DMS53 treated with DMSO at 0.1 percent for 48 hours (cell line): ENCODE data around the gene EBPL.

Source experiments
- DNase-seq: peaks from one replicate; lab custom pipeline; 2025; ENCODE audit not compliant: unreplicated experiment; lab: John Stamatoyannopoulos, UW

EBPL gene

DNA sequence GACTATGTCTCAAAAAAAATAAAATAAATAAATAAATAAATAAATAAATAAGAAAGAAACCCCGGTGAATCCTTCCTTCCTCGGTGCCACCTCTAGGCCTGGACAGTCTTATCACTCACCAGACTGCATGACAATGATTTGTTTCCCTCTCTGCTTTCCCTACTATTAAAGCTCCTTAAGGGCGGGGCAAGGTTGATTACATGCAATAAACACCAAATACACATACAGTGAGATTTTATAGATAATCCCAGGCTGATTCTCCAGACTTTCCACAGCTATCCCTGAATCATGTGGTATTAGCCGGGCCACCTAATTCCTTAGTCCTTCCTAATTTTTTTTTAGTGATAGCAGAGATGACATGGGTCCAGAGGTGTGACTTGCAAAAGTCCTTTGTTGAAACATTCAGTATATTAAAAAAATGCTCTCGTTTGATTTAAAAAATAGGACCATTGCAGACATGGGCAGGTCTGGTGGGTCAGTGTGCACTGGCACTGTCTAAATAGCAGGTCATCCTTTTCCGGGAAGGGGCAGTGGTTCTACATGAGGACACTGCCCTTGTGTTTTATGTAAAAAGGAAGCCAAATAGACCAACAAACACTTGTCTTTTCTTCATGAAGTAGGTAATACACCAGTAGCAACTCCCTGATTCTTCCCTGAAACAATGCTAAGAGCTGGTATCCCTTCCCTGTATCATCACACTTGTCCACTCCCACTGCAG lies 14.5 kb downstream of the EBPL start:
- no peak for DNase-seq

DNA sequence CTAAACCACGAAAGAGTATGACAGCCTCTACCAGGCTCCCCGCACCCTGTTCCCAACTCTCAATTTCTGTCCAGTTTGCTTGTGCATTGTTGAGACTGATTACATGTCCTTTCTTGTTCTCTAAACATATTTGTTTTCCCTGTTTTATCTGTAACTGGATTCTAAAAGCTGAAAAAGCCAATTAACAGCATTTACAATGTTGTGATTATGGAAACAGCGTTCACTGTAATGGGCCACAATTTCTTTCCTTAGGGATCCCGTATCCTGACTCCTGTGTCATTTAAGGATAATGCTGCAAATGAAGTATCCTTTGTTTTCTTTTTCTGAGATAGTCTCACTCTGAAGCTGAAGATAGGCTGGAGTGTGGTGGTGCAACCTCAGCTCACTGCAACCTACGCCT lies 20.5 kb downstream of the EBPL start:
- DNase-seq = no peak

DNA sequence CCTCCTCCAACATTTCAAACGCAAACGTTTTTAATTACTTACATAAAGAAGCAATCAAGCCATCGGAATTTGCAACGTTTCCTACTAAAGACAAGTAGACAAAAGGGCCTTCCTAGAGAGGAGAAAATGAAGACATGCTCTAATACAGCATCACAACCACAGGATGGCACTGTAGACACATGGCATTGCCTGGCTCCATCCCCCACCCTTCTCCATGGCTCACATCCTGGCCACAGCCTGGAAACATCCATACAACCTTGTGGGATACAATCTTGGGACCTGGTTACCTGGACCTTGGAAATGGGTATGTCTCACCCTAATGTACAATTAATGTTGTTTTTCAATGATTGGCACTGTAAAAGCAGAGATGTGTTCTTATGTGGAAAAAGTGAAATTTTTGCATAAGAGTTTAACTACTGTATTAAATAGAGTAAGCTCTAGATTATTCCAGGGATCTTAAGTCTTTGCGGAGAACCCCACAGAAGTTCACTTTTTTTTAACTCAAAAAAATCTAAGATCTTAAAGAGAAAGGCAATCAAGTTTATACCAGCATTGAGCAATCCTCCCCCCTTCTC lies 21.5 kb downstream of the EBPL start:
- peak; percentile 64 for DNase-seq

DNA sequence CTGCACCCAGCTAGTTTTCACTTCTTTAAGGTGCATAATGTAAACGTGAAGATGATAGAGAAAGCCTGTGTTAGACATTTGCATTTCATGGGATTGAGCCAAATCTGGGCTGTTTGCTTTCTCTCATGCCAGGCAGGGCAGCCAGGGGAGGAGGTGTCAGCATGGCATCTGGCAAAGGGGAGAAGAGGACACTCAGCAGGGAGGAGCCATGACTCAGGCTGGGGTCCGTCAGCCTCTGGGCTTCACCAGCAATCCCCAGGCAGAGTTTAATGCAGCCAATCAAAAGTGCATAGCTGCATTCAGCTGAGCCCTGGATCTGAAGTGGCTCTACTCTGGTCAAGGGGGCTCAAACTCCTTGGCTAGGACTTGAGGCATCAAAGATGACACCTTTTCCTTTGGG lies 23.5 kb downstream of the EBPL start:
- DNase-seq = no peak

DNA sequence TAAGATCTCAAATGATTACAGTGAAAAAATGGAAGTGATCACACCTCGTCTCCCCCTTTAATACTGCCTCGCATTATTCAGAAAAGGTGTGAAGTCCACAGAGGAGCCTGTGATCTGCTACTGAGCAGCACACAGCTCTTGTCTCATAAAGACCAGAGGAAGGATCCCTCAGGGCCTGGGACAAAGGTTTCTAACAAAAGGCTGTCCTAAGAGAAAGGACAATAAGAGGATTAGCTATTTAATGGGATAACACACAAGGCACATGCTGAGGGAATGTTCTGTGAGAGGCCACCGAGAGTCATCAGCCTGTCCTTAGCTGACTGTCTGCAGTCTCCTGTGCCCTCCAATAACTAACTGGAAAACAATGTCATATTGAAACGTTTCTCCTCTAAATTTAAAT lies 26.7 kb downstream of the EBPL start:
- no peak for DNase-seq

DNA sequence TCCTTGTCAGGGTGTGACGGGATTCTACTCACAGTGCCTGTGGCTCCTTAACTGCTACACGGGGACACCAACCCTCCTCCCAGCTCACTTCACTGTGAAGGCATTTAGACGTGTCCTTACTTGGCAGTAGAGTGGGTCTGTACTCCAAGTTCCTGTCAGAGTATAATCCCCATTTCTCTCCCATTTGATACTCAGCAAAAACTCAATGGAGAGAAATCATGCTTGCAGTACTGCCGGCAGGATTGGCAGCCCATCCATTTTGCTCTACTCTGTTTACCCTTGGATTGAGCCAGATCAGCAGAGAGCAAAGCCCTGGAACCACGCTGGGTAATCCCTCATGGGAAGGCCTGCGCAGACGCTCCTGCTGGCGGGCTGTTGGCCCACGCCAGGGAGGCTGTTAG lies 34.0 kb downstream of the EBPL start:
- no peak for DNase-seq

DNA sequence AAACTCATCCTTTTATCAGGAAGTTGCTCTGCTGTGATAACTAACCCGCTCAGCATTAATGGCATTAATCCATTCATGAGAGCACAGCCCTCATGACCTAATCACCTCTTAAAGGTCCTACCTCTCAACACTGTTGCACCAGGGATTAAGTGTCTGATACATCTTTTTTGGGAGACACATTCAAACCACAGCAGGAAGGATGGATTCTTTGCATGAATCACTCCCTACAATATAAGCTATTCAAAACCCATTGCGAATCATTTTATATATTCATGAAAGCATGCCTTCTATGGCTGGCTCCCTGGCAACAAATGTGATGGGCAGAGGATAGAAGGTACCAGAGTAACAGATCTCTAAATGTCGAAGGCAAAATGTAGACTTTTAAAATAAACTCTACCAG lies 35.4 kb downstream of the EBPL start:
- no peak for DNase-seq

DNA sequence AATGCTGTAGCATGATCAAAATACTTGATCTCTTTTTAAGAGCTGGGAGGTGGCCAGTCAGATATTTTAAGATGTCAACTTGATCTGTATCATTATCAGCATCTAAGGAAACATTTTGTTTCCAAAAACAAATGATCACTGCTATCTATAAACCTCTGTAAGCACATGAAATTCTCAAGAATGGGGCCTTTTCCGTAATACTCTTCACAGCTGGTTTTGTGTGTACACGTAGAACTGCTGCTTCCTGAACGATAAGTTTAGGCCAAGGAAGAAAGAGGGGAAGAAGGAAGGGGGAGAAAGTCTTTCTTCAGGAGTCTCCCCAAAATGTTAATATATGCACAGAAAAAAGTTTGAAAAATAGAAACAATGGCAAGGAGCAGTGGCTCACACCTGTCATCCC lies 37.3 kb downstream of the EBPL start:
- DNase-seq = no peak

DNA sequence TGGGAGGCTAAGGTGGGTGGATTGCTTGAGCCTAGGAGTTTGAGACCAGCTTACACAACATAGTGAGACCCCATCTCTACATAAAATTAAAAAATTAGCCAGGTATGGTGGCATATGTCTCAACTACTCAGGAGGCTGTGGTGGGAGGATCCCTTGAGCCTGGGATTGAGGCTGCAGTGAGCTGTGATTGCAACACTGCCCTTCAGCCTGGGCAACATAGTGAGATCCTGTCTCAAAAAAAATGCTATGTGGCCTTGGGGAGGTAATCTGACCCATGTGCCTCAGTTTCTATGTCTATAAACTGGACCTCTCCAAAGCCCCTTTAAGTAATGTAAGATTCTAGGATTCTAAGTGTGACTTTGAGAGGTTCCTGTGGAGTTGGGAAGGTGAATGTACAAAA lies 37.8 kb downstream of the EBPL start:
- no peak for DNase-seq

DNA sequence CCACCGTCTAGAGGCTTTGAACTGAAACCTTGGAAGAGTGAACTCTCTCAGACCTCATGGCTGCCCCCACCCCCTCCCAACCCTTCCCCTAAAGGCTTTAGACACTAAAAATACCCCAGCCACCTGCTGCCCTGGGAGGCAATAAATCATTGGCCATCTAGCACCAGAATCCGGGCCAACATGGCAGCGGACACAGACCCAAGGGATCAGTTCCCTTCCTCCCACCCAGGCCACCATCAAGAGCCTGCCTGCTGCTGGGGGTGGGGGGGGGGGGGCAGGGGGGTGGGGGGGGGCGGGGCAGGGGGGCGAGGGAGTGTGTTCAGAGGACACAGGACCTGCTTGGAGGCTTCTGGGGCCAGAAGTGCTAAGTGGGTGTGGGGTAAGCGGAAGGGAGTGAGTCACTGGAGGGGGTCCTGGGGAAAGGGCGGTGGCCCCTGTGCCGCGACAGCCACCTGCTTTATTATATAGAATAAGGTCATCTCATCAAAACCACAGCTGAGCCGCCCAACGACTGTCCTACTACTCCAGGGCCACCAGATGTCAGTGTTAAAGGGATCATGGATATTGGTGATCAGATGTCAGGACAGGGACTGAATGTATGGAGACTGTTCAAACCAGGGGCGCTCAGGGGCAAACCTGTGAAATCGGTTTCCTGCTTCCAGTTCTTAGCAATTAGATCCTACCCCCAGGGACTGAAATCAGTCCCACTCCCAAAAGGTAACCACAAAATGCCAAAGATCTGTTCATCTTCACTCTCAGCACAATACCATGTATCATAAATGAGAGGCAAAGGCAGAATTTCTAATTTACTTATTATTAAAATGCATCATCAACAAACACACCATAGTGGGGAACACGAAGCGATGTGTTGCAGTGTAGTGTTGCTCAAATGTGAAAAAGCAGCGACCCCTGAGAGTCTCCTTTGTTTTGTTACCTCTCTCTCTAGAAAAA lies 38.7 kb downstream of the EBPL start:
- peak; percentile 25 for DNase-seq

DNA sequence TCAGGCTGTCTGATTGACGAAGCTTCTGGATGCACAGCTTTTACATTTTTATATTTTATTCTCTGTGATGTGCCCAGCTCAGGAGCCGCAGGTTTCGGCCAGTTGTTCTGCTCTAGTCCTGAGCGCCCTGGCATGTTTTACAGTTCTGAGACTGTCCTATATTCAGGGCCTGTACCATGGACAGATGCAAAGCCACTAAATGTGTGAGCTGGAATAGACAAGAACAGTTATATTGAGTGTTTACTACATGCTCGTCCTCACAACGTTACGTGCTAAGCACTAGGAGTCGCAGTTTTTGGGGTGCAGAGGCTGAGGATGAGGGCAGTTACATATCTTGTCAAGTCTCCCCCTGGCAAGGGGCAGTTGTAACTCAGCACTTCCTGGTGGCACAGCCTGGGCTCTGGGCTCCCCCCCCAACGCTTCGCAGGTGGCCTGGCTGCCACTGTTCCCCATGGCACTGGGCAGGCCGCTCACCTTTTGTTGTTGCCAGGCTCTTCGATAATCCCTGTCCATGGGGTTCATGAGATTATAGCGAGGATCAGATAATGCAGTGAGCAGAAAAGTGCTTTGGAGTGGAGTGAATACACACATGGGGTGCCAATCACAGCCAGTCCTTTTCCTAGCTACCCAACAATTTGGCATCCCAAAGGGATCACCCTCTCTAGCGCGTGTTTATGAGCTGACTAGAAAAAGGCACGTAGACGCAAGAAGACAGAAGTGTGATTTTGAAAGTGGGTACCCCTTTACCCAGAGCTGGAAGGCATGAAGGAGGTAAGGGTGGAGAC lies 39.5 kb downstream of the EBPL start:
- no peak for DNase-seq

DNA sequence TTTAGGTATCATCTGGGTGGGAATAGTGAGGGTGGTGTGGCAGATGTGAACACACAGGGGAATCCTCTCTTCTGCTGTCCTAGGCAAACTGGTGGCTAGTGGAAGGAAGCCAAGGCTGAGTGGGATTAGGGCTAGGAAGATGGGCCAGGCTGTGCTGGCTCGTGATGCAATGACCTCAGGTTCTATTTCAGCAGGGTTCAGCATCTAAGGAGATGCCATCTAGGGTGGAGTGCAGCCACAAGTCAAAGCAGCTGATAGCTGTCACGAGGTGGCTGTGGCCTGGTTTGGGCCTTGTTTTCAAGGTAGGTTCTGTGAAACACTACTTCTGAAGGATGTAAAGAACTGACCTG lies 41.3 kb downstream of the EBPL start:
- no peak for DNase-seq

DNA sequence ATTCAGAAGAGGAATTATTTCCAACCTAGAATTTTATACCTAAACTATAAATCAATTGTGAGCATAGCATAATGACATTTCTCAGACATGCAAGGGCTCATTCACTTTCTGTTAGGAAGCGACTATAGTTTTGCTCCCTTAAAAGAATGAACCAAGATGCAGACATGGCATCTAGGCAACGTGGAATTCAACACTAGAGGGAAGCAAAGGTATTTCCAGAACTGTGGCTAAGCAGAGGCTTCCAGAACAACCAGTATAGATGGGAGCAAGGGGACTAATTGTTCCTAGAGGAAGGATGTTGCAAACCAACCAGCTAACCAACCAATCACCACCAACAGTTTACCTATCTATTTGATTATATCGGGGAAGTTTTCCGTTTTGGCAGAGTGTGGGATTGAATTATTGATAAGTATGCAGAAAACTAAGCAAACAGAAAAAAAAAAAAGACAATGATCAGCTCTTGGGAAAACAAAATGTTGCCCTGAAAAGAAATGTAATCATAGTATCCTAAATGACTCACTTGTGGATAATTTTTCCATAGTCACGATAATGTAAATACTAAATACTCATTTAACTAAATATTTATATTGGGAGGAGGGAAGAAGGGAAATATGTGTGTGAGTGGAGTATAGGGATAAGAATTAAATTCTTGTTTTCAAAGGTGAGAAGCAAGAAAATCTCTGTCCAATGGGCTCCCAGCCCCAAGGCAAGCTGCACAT lies 41.9 kb downstream of the EBPL start:
- no peak for DNase-seq

DNA sequence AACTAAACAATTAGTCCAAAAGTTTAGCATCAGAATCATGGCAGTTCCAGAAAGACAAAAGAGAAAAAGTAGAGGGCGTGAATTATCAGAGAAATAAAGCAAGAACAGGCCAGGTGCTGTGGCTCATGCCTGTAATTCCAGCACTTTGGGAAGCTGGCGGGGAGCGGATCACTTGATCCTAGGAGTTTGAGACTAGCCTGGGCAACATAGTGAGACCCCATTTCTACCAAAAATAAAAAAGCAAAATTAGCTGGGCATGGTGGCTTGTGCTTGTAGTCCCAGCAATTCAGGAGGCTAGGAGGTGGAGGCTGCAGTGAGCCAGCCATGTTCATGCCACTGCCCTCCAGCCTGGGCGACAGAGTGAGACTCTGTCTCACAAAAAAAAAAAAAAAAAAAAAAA lies 44.6 kb downstream of the EBPL start:
- DNase-seq = no peak

DNA sequence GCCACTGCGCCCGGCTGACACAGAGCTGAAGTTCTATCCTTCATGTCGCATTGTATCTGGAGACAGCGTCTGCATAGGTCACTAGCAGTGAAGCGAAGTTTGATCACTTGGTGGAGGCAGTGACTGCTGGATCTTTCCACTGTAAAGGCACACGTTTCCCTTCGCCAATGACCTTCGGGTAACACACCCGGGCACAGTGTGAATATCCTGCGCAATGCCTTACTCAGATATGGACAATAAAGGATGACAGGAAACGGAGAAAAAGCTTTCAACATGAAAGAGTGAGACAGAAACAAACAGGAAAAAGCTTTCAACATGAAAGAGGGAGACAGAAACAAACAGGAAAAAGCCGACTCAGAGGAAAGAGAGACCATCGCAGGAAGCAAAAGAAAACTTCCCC lies 45.8 kb downstream of the EBPL start:
- no peak for DNase-seq

DNA sequence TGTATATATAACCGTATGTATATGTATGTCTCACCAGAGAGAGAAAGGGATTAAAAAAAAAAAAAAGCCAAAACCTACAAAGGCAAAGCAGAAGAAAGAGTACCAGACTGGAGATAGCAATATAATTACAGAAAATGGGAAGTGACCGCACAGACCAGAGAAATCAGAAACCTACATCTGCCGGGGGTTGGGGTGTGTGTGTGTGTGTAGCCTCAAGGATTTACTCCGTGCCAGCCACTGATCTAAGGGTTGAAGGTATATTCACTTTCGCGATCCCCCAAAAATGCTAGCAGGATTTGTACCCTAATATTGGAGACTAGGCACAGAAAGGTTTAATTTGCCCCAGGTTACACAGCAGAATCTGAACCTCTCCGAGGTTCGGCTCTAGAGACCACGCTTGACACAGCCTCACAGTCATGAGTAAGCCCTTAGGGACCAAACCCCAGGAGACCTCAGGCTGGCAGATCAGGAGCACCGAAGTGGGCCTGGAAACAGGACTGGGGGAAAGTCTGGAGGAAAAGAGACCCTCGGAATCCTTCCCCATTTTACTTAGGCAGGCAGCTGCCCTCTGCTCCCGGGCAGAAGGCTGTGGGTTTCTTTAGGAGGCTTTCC lies 48.1 kb downstream of the EBPL start:
- DNase-seq = no peak

DNA sequence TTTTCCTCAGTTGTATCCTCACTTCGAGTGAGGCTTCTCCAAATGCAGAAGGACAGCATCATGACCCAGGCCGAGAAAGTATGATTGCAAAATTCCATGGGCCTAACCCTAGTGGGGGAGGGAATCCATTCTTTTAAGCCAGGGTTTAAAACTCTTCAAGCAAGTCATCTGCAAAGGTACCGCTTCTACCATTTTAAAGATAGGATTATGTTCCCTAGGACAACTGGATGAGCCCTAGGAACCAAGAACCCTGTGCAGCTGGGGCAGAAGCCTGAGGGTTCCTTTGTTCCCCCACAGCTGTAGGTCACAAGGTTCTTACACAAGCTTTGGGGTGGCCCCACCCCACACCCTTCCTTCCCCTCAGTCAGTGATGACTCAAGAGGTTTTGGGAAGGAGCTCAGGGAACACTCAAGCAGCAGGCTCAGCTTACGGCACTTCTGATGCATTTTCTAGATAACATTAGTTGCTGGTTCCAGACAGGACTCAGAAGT lies 49.4 kb downstream of the EBPL start:
- no peak for DNase-seq

DNA sequence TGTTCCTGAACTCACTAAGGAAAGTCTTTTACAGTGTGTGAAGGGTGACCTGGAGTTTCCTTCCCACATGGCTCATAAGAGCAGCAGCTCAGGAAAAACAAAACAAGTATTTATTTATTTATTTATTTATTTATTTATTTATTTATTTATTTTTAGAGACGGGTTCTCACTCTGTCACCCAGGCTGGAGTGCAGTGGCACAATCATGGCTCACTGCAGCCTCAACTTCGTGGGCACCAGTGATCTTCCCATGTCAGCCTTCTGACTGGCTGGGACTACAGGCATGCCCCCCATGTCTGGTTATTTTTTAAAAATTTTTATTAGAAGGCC lies 52.6 kb downstream of the EBPL start:
- no peak for DNase-seq

DNA sequence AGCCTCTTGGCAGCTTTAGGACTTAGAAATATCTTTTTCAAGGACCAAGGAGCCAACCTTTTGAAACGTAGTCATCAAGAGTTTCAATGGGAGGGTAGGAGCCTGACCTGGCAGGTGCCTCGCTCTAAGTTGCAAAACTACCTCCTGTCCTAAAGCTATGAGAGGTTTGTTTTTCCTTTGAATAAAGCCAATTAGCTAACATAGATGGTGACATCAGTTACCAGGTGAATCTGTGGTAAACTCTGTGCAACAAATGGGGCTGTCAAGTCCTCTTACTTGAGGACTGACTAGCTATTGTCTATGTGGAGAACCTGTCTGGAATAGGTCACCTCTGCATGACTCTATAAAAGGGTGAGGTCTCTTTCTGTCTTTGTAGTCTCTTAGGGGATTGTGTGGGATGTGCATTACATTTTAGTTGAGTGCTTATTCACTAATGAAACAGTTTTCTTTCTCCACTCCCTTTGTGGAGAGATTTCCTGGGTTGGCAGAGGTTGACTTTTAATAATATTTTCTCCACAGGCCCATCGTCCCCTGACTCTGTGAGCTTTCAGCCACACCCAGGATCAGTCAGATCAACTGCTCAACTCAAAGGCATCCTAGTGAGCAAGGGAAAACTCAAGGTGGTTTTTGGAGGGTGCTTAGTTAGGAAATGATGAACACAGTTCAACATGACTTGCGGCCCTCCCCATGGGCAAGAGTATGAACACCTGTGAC lies 53.1 kb downstream of the EBPL start:
- DNase-seq = no peak

DNA sequence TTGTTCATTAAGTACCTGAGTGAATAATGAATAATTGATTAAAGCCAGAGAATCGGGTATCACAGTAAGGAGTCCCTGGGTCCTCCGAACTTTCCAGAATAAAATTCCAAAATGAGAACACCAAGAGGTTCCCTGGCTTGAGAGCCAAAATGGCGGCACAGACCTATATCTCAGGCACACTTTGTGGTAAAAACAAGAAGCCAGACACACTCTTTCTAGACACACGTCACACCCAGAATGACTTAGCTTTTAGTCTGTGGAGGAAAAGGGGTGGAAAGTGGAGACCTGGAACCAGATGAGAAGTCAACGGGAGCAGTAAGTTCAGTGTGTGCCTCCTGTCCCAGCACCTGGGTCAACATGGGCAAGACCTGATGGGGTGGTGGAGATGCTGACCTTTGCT lies 54.6 kb downstream of the EBPL start:
- DNase-seq = no peak
